Activated B cell treated with CpG ODN at 0.5 μM for 24 hours (primary cell): Measurements from ENCODE around the gene HDAC11. TPM values are rescaled to one million over a fixed set of nuclear protein-coding genes. Genes with fewer than 3 reads are reported as not detected.

Experiments used
- ATAC-seq: fragments of 200-7000 bp; cut with Tn5 transposase; one replicate; pipeline ENCODE4 v1.10.0; 2021; ENCODE audit warnings: low read depth, mild to moderate bottlenecking, moderate library complexity
- CTCF ChIA-PET: fragments of 350-600 bp; sonication (Branson Sonifier 250); formaldehyde crosslinking; loops from one replicate; lab custom pipeline; 2021; ENCODE audit warnings: antibody characterized with exemption; lab: Charles Lee
- POLR2A ChIA-PET: fragments of 350-600 bp; sonication (Branson Sonifier 250); formaldehyde crosslinking; loops from one replicate; lab custom pipeline; 2021; ENCODE audit warnings: antibody characterized with exemption; lab: Charles Lee
- DNase-seq: peaks from one replicate; pipeline ENCODE4 v3.0.0; 2022
- H3K27ac Mint-ChIP-seq: one replicate; pipeline ENCODE4 v1.8.0; 2020; ENCODE audit warnings: mixed read lengths
- H3K27me3 Mint-ChIP-seq: one replicate; pipeline ENCODE4 v1.8.0; 2021; ENCODE audit warnings: mixed read lengths
- H3K36me3 Mint-ChIP-seq: one replicate; pipeline ENCODE4 v1.8.0; 2021; ENCODE audit warnings: low read depth, mixed read lengths
- H3K4me1 Mint-ChIP-seq: one replicate; pipeline ENCODE4 v1.8.0; 2021; ENCODE audit warnings: mixed read lengths
- H3K4me3 Mint-ChIP-seq: one replicate; pipeline ENCODE4 v1.8.0; 2020; ENCODE audit warnings: mild to moderate bottlenecking, mixed read lengths
- H3K9me3 Mint-ChIP-seq: one replicate; pipeline ENCODE4 v1.8.0; 2020; ENCODE audit warnings: mixed read lengths
- CTCF ChIP-seq: fragments of 200-600 bp; IDR thresholded peaks from one replicate; pipeline ENCODE4 v1.8.0; 2022; ENCODE audit warnings: antibody characterized with exemption, mild to moderate bottlenecking
- intact Hi-C: fragments of 100-400 bp; cut with micrococcal nuclease; formaldehyde crosslinking; loops from one replicate; pipeline ENCODE4 v1.15.1; 2024
- total RNA-seq: library from RNA; stranded (reverse); gene quantifications from 2 replicates; pipeline ENCODE4 v1.2.3, GENCODE V29; 2022

Gene HDAC11
- total RNA-seq, 1 donor from 2014 or later, result 2.5 TPM

- ATAC-seq, result no peak
- no peaks in the 10 kb centered on the region for H3K4me1 Mint-ChIP-seq
- no peak overlapping the region for H3K27ac Mint-ChIP-seq
- no peaks in the 10 kb centered on the region for H3K36me3 Mint-ChIP-seq
- intact Hi-C loops, result loop anchor here (10.0 kb wide), 2 partner anchors 392 to 682 kb away; partner anchors contain the start of genes LSM3, WNT7A and XPC
- H3K27me3 Mint-ChIP-seq, result peaks cover 1% of the 10 kb centered on the region
- no peak overlapping the region for H3K4me3 Mint-ChIP-seq
- TF ChIP-seq CTCF, result no peak
- POLR2A ChIA-PET, result no interaction called here
- no peak for DNase-seq
- CTCF ChIA-PET, result no interaction called here
- H3K9me3 Mint-ChIP-seq, result no peaks in the 10 kb centered on the region
These were observed 13.1 kb downstream of the HDAC11 start for GRCh38 chr3:13492976-13493866.

- H3K36me3 Mint-ChIP-seq, result no peaks in the 10 kb centered on the region
- POLR2A ChIA-PET, result no interaction called here
- peaks cover 1% of the 10 kb centered on the region for H3K27me3 Mint-ChIP-seq
- DNase-seq (no peak), ATAC-seq (no peak)
- H3K4me3 Mint-ChIP-seq, result no peak overlapping the region
- intact Hi-C loops, result loop anchor here (10.0 kb wide), 2 partner anchors 391 to 681 kb away; partner anchors contain the start of genes LSM3, WNT7A and XPC
- CTCF ChIA-PET, result interaction anchor here (1.0 to 7.1 kb wide), 2 partner anchors 14 to 154 kb away, joined by 3 to 198 read pairs; partner anchors contain the start of gene HDAC11
- no peaks in the 10 kb centered on the region for H3K9me3 Mint-ChIP-seq
- no peak for TF ChIP-seq CTCF
- H3K4me1 Mint-ChIP-seq, result no peaks in the 10 kb centered on the region
- no peak overlapping the region for H3K27ac Mint-ChIP-seq
These were observed 13.8 kb downstream of the HDAC11 start for GRCh38 chr3:13493867-13494441.

GRCh38 chr3:13494463-13495350, 14.6 kb downstream of the HDAC11 start:
- ChIA-PET CTCF (interaction anchor here (1.0 to 7.1 kb wide), 3 partner anchors 15 to 154 kb away, joined by 3 to 198 read pairs (median 6); partner anchors contain the start of gene HDAC11), POLR2A (interaction anchor here (0.6 kb wide), 1 partner anchor 15 kb away, joined by 3 read pairs; no protein-coding TSS in a partner anchor)
- no peaks in the 10 kb centered on the region for H3K4me1 Mint-ChIP-seq
- H3K27me3 Mint-ChIP-seq, result peaks cover 1% of the 10 kb centered on the region
- TF ChIP-seq CTCF, result no peak
- no peaks in the 10 kb centered on the region for H3K9me3 Mint-ChIP-seq
- no peak overlapping the region for H3K4me3 Mint-ChIP-seq
- DNase-seq (no peak), ATAC-seq (peak; percentile 46)
- intact Hi-C loops, result loop anchor here (10.0 kb wide), 2 partner anchors 390 to 680 kb away; partner anchors contain the start of genes LSM3, WNT7A and XPC
- no peaks in the 10 kb centered on the region for H3K36me3 Mint-ChIP-seq
- no peak overlapping the region for H3K27ac Mint-ChIP-seq

GRCh38 chr3:13495351-13495813, 15.3 kb downstream of the HDAC11 start:
- Mint-ChIP-seq H3K27me3 (peaks cover 1% of the 10 kb centered on the region), H3K4me1 (no peaks in the 10 kb centered on the region), H3K36me3 (no peaks in the 10 kb centered on the region), H3K27ac (no peak overlapping the region), H3K4me3 (no peak overlapping the region), H3K9me3 (no peaks in the 10 kb centered on the region)
- intact Hi-C loops, result loop anchor here (10.0 kb wide), 2 partner anchors 389 to 679 kb away; partner anchors contain the start of genes LSM3, WNT7A and XPC
- ChIA-PET CTCF (interaction anchor here (1.0 to 7.1 kb wide), 7 partner anchors 16 to 403 kb away, joined by 3 to 198 read pairs (median 5); partner anchors contain the start of gene HDAC11), POLR2A (interaction anchor here (0.6 kb wide), 1 partner anchor 16 kb away, joined by 3 read pairs; no protein-coding TSS in a partner anchor)
- DNase-seq, result no peak
- no peak for TF ChIP-seq CTCF
- ATAC-seq, result no peak
